ENCODE results near the gene SARM1. TPM values are rescaled to one million over a fixed set of nuclear protein-coding genes. Genes with fewer than 3 reads are reported as not detected.

SARM1 gene
- total RNA-seq, 1 donor from 2014 or later, result 5.7 TPM

DNA sequence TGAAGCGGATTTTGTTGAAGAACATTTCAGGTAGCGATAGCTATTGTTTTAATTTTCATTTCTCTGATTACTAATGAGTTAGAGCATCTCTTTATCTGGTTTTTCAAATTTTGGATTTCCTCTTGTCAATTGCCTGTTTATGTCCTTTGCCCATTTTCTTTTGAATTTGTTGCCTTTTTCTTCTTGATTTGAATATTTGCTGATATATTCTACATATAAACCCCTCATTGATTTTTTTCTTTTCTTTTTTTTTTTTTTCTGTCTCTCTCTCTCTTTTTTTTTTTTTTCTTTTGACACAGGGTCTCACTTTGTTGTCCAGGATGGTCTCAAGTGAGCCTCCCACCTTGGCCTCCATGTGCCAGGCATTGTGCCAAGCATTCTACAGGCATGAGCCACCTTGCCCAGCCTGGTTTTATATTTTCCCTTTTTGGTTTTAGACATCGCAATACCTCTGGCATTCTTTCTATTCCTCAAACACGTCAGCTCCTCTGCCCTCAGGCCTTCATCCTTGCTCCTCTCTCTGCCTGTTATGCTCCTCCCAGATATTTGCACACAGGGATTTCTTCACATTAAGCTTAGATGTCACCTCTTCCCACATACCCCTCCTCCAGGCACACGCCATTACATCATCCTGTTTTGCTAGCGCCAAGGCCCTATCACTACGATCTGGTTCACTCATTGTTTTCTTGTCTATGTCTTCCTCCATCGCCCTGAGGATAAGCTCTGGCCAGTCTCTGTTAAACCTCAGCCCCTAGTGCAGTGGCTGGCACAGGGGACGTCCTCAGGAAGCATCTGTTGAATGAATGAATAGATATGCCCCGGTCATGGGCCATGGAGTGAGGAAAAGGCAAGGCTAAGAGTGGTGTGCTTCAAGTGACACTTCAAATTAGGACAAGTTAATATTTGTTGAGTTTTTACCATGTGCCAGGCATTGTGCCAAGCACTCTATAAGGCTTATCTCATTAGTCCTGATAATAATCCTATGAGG, 8.6 kb downstream of the SARM1 start:
- H3K9me3 ChIP-seq (ENCODE audit: control insufficient read depth in 3 of 3, low read length in 3 of 3), result no peaks in the 10 kb centered on the region
- no peaks in the 10 kb centered on the region for H3K36me3 ChIP-seq (ENCODE audit: control insufficient read depth in 3 of 3, insufficient read depth in 3 of 3, low read length in 3 of 3)
- peaks cover 4 to 9% (median 6%) of the 10 kb centered on the region in 3 donors for H3K4me1 ChIP-seq (ENCODE audit: control insufficient read depth in 3 of 3, insufficient read depth in 3 of 3, low read length in 3 of 3)
- H3K4me3 ChIP-seq (ENCODE audit: low read length in 3 of 3), result no peak overlapping the region
- no peak overlapping the region for H3K9ac ChIP-seq (ENCODE audit: low read depth in 1 of 3, low read length in 3 of 3)
- H3K27ac ChIP-seq (ENCODE audit: low read depth, low read length), result no peak overlapping the region
- H3K27me3 ChIP-seq (ENCODE audit: control insufficient read depth in 3 of 3, insufficient read depth in 3 of 3, low read length in 3 of 3), result peaks cover 7 to 10% (median 9%) of the 10 kb centered on the region in 3 donors

- H3K36me3 ChIP-seq (ENCODE audit: control insufficient read depth in 3 of 3, insufficient read depth in 3 of 3, low read length in 3 of 3), result no peaks in the 10 kb centered on the region
- peaks cover 4 to 9% (median 6%) of the 10 kb centered on the region in 3 donors for H3K4me1 ChIP-seq (ENCODE audit: control insufficient read depth in 3 of 3, insufficient read depth in 3 of 3, low read length in 3 of 3)
- peaks cover 7 to 10% (median 9%) of the 10 kb centered on the region in 3 donors for H3K27me3 ChIP-seq (ENCODE audit: control insufficient read depth in 3 of 3, insufficient read depth in 3 of 3, low read length in 3 of 3)
- no peak overlapping the region for H3K27ac ChIP-seq (ENCODE audit: low read depth, low read length)
- H3K9ac ChIP-seq (ENCODE audit: low read depth in 1 of 3, low read length in 3 of 3), result no peak overlapping the region
- H3K4me3 ChIP-seq (ENCODE audit: low read length in 3 of 3), result peak overlapping the region in 1 of 3 donors; percentile 29
- H3K9me3 ChIP-seq (ENCODE audit: control insufficient read depth in 3 of 3, low read length in 3 of 3), result no peaks in the 10 kb centered on the region
Observed at GRCh38 chr17:28381141-28381825, 9.8 kb downstream of the SARM1 start.

DNA sequence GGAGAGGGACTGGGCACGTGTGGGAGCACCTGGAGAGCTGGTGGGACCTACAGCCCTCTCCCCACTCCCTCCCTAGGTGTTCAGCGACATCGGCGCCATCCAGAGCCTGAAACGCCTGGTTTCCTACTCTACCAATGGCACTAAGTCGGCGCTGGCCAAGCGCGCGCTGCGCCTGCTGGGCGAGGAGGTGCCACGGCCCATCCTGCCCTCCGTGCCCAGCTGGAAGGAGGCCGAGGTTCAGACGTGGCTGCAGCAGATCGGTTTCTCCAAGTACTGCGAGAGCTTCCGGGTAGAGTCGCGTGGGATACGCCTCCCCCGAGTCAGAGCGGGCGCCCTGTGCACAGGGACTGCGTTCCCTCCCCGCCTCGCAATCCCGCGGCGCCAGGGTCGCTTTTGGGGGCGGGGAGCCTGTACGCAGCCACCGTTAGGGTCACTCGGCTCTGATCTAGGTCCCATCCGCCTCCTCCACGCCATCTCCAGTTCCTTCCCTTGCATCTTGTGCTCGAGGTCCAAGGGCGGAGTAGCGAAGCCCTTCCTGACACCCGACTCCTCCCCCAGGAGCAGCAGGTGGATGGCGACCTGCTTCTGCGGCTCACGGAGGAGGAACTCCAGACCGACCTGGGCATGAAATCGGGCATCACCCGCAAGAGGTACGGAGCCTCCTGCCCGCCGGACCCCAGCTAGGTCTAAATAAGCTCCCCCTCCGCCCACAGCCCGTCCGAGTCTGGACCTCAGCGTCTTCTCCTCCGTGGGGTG, 13.0 kb downstream of the SARM1 start:
- Histone ChIP-seq H3K36me3 (ENCODE audit: control insufficient read depth in 3 of 3, insufficient read depth in 3 of 3, low read length in 3 of 3) (peaks cover 2 to 14% (median 9%) of the 10 kb centered on the region in 3 donors), H3K9ac (ENCODE audit: low read depth in 1 of 3, low read length in 3 of 3) (peak overlapping the region in 1 of 3 donors; percentile 57), H3K4me3 (ENCODE audit: low read length in 3 of 3) (peak overlapping the region; percentile 54 to 74 (median 59)), H3K27ac (ENCODE audit: low read depth, low read length) (no peak overlapping the region), H3K9me3 (ENCODE audit: control insufficient read depth in 3 of 3, low read length in 3 of 3) (no peaks in the 10 kb centered on the region), H3K27me3 (ENCODE audit: control insufficient read depth in 3 of 3, insufficient read depth in 3 of 3, low read length in 3 of 3) (peaks cover 7 to 10% (median 9%) of the 10 kb centered on the region in 3 donors), H3K4me1 (ENCODE audit: control insufficient read depth in 3 of 3, insufficient read depth in 3 of 3, low read length in 3 of 3) (peaks cover 4 to 9% (median 6%) of the 10 kb centered on the region in 3 donors)

DNA sequence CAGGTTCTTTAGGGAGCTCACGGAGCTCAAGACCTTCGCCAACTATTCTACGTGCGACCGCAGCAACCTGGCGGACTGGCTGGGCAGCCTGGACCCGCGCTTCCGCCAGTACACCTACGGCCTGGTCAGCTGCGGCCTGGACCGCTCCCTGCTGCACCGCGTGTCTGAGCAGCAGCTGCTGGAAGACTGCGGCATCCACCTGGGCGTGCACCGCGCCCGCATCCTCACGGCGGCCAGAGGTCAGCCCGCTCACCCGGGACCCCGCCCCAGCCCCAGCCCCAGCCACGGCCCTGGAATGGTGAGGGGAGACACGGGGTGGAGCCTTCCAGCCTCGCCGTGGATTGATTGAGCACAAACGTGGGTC, 13.5 kb downstream of the SARM1 start:
- Histone ChIP-seq H3K27me3 (ENCODE audit: control insufficient read depth in 3 of 3, insufficient read depth in 3 of 3, low read length in 3 of 3) (peaks cover 7 to 10% (median 9%) of the 10 kb centered on the region in 3 donors), H3K9me3 (ENCODE audit: control insufficient read depth in 3 of 3, low read length in 3 of 3) (no peaks in the 10 kb centered on the region), H3K9ac (ENCODE audit: low read depth in 1 of 3, low read length in 3 of 3) (peak overlapping the region in 1 of 3 donors; percentile 57), H3K4me1 (ENCODE audit: control insufficient read depth in 3 of 3, insufficient read depth in 3 of 3, low read length in 3 of 3) (peaks cover 4 to 9% (median 6%) of the 10 kb centered on the region in 3 donors), H3K4me3 (ENCODE audit: low read length in 3 of 3) (peak overlapping the region; percentile 54 to 74 (median 59)), H3K36me3 (ENCODE audit: control insufficient read depth in 3 of 3, insufficient read depth in 3 of 3, low read length in 3 of 3) (peaks cover 2 to 18% (median 13%) of the 10 kb centered on the region in 3 donors), H3K27ac (ENCODE audit: low read depth, low read length) (no peak overlapping the region)

- no peak overlapping the region for H3K9ac ChIP-seq (ENCODE audit: low read depth in 1 of 3, low read length in 3 of 3)
- H3K4me1 ChIP-seq (ENCODE audit: control insufficient read depth in 3 of 3, insufficient read depth in 3 of 3, low read length in 3 of 3), result peaks cover 4 to 9% (median 6%) of the 10 kb centered on the region in 3 donors
- no peaks in the 10 kb centered on the region for H3K9me3 ChIP-seq (ENCODE audit: control insufficient read depth in 3 of 3, low read length in 3 of 3)
- H3K36me3 ChIP-seq (ENCODE audit: control insufficient read depth in 3 of 3, insufficient read depth in 3 of 3, low read length in 3 of 3), result peaks cover 2 to 18% (median 13%) of the 10 kb centered on the region in 3 donors
- no peak overlapping the region for H3K27ac ChIP-seq (ENCODE audit: low read depth, low read length)
- H3K4me3 ChIP-seq (ENCODE audit: low read length in 3 of 3), result no peak overlapping the region
- peaks cover 7 to 10% (median 9%) of the 10 kb centered on the region in 3 donors for H3K27me3 ChIP-seq (ENCODE audit: control insufficient read depth in 3 of 3, insufficient read depth in 3 of 3, low read length in 3 of 3)
Observed at GRCh38 chr17:28385406-28385805, 13.9 kb downstream of the SARM1 start.

- Histone ChIP-seq H3K27ac (ENCODE audit: low read depth, low read length) (no peak overlapping the region), H3K9me3 (ENCODE audit: control insufficient read depth in 3 of 3, low read length in 3 of 3) (no peaks in the 10 kb centered on the region), H3K4me1 (ENCODE audit: control insufficient read depth in 3 of 3, insufficient read depth in 3 of 3, low read length in 3 of 3) (peaks cover 2 to 4% (median 3%) of the 10 kb centered on the region in 3 donors), H3K36me3 (ENCODE audit: control insufficient read depth in 3 of 3, insufficient read depth in 3 of 3, low read length in 3 of 3) (peaks cover 6 to 21% (median 21%) of the 10 kb centered on the region in 3 donors), H3K27me3 (ENCODE audit: control insufficient read depth in 3 of 3, insufficient read depth in 3 of 3, low read length in 3 of 3) (peaks cover 4 to 7% (median 5%) of the 10 kb centered on the region in 3 donors), H3K9ac (ENCODE audit: low read depth in 1 of 3, low read length in 3 of 3) (no peak overlapping the region), H3K4me3 (ENCODE audit: low read length in 3 of 3) (no peak overlapping the region)
Observed at GRCh38 chr17:28386391-28386790, 14.9 kb downstream of the SARM1 start.

- Histone ChIP-seq H3K9ac (ENCODE audit: low read depth in 1 of 3, low read length in 3 of 3) (no peak overlapping the region), H3K4me3 (ENCODE audit: low read length in 3 of 3) (no peak overlapping the region), H3K36me3 (ENCODE audit: control insufficient read depth in 3 of 3, insufficient read depth in 3 of 3, low read length in 3 of 3) (peaks cover 7 to 27% (median 21%) of the 10 kb centered on the region in 3 donors), H3K27me3 (ENCODE audit: control insufficient read depth in 3 of 3, insufficient read depth in 3 of 3, low read length in 3 of 3) (peaks cover 0 to 6% (median 0%) of the 10 kb centered on the region in 3 donors), H3K27ac (ENCODE audit: low read depth, low read length) (no peak overlapping the region), H3K4me1 (ENCODE audit: control insufficient read depth in 3 of 3, insufficient read depth in 3 of 3, low read length in 3 of 3) (peaks cover 0 to 4% (median 0%) of the 10 kb centered on the region in 3 donors), H3K9me3 (ENCODE audit: control insufficient read depth in 3 of 3, low read length in 3 of 3) (no peaks in the 10 kb centered on the region)
Observed at GRCh38 chr17:28388106-28388505, 16.6 kb downstream of the SARM1 start.

GRCh38 chr17:28390141-28390540, 18.6 kb downstream of the SARM1 start:
- no peak overlapping the region for H3K9ac ChIP-seq (ENCODE audit: low read depth in 1 of 3, low read length in 3 of 3)
- no peaks in the 10 kb centered on the region for H3K4me1 ChIP-seq (ENCODE audit: control insufficient read depth in 3 of 3, insufficient read depth in 3 of 3, low read length in 3 of 3)
- H3K27ac ChIP-seq (ENCODE audit: low read depth, low read length), result no peak overlapping the region
- H3K4me3 ChIP-seq (ENCODE audit: low read length in 3 of 3), result no peak overlapping the region
- no peaks in the 10 kb centered on the region for H3K9me3 ChIP-seq (ENCODE audit: control insufficient read depth in 3 of 3, low read length in 3 of 3)
- H3K27me3 ChIP-seq (ENCODE audit: control insufficient read depth in 3 of 3, insufficient read depth in 3 of 3, low read length in 3 of 3), result no peaks in the 10 kb centered on the region
- peaks cover 7 to 27% (median 21%) of the 10 kb centered on the region in 3 donors for H3K36me3 ChIP-seq (ENCODE audit: control insufficient read depth in 3 of 3, insufficient read depth in 3 of 3, low read length in 3 of 3)

DNA sequence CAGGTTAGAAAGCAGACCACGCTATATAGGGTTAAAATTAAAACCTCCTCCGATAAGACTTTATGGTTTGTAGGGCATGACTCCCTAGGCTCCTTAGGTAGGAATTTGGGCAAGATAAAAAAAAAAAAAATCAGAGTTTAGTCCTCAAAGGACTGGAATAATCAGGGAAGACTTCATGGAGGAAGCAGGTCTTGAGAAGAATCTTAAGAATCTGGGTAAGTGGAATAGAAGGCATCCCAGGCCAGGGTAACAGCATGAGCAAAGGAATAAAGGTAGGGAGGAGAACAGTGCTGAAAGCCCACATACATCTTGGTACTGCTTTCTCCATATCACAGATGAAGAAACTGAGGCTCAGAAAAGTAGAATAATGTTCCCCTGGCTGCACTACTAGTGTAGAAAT, 19.1 kb downstream of the SARM1 start:
- no peaks in the 10 kb centered on the region for H3K27me3 ChIP-seq (ENCODE audit: control insufficient read depth in 3 of 3, insufficient read depth in 3 of 3, low read length in 3 of 3)
- no peaks in the 10 kb centered on the region for H3K9me3 ChIP-seq (ENCODE audit: control insufficient read depth in 3 of 3, low read length in 3 of 3)
- no peak overlapping the region for H3K27ac ChIP-seq (ENCODE audit: low read depth, low read length)
- H3K36me3 ChIP-seq (ENCODE audit: control insufficient read depth in 3 of 3, insufficient read depth in 3 of 3, low read length in 3 of 3), result peaks cover 8 to 30% (median 21%) of the 10 kb centered on the region in 3 donors
- no peak overlapping the region for H3K9ac ChIP-seq (ENCODE audit: low read depth in 1 of 3, low read length in 3 of 3)
- H3K4me1 ChIP-seq (ENCODE audit: control insufficient read depth in 3 of 3, insufficient read depth in 3 of 3, low read length in 3 of 3), result no peaks in the 10 kb centered on the region
- H3K4me3 ChIP-seq (ENCODE audit: low read length in 3 of 3), result no peak overlapping the region
